Muscle layer of duodenum (tissue), 2 donors: ENCODE measurements around the gene LINGO4.

Experiments used
- H3K27ac ChIP-seq: one replicate; pipeline ENCODE4 v1.7.0; 2013; ENCODE audit warnings: mild to moderate bottlenecking, low read length
- H3K27me3 ChIP-seq: one replicate; pipeline ENCODE4 v1.7.0; 2013; ENCODE audit warnings: low read depth, mild to moderate bottlenecking, control low read depth, low read length
- H3K36me3 ChIP-seq, 2 donors: one replicate each; pipeline ENCODE4 v1.7.0; 2013; ENCODE audit warnings: low read length in 2 of 2, control low read depth in 1 of 2, mild to moderate bottlenecking in 1 of 2; ENCODE audit not compliant: insufficient read depth in 2 of 2, control insufficient read depth in 1 of 2
- H3K4me1 ChIP-seq, 2 donors: one replicate each; pipeline ENCODE4 v1.7.0; 2013; ENCODE audit warnings: low read length in 2 of 2, mild to moderate bottlenecking in 2 of 2, control low read depth in 1 of 2, moderate library complexity in 1 of 2; ENCODE audit not compliant: insufficient read depth in 2 of 2, control insufficient read depth in 1 of 2
- H3K4me3 ChIP-seq, 2 donors: one replicate each; pipeline ENCODE4 v1.7.0; 2013; ENCODE audit warnings: low read length in 2 of 2, low read depth in 1 of 2, mild to moderate bottlenecking in 1 of 2
- H3K9me3 ChIP-seq, 2 donors: one replicate each; pipeline ENCODE4 v1.7.0; 2013; ENCODE audit warnings: low read length in 2 of 2, control low read depth in 1 of 2, mild to moderate bottlenecking in 1 of 2; ENCODE audit not compliant: control insufficient read depth in 1 of 2
- donor health status: healthy.

The LINGO4 gene

GRCh38 chr1:151820940-151821339, 15.7 kb upstream of the LINGO4 start:
- Histone ChIP-seq H3K27me3 (no peaks in the 10 kb centered on the region), H3K9me3 (no peaks in the 10 kb centered on the region), H3K36me3 (no peaks in the 10 kb centered on the region), H3K27ac (no peak overlapping the region), H3K4me3 (no peak overlapping the region), H3K4me1 (no peaks in the 10 kb centered on the region)

- Histone ChIP-seq H3K36me3 (no peaks in the 10 kb centered on the region), H3K27me3 (no peaks in the 10 kb centered on the region), H3K4me1 (no peaks in the 10 kb centered on the region), H3K9me3 (no peaks in the 10 kb centered on the region), H3K27ac (no peak overlapping the region), H3K4me3 (no peak overlapping the region)
These were observed 14.9 kb upstream of the LINGO4 start for GRCh38 chr1:151819976-151820623.

GRCh38 chr1:151819227-151819835, 14.1 kb upstream of the LINGO4 start:
- Histone ChIP-seq H3K9me3 (no peaks in the 10 kb centered on the region), H3K27me3 (no peaks in the 10 kb centered on the region), H3K27ac (no peak overlapping the region), H3K4me1 (no peaks in the 10 kb centered on the region), H3K4me3 (no peak overlapping the region), H3K36me3 (no peaks in the 10 kb centered on the region)

GRCh38 chr1:151817353-151817730, 12.1 kb upstream of the LINGO4 start:
- H3K27ac ChIP-seq: no peak overlapping the region
- H3K27me3 ChIP-seq: no peaks in the 10 kb centered on the region
- no peak overlapping the region for H3K4me3 ChIP-seq
- no peaks in the 10 kb centered on the region for H3K9me3 ChIP-seq
- no peaks in the 10 kb centered on the region for H3K4me1 ChIP-seq
- no peaks in the 10 kb centered on the region for H3K36me3 ChIP-seq

GRCh38 chr1:151816548-151817352, 11.5 kb upstream of the LINGO4 start:
- H3K27me3 ChIP-seq: no peaks in the 10 kb centered on the region
- no peak overlapping the region for H3K27ac ChIP-seq

DNA sequence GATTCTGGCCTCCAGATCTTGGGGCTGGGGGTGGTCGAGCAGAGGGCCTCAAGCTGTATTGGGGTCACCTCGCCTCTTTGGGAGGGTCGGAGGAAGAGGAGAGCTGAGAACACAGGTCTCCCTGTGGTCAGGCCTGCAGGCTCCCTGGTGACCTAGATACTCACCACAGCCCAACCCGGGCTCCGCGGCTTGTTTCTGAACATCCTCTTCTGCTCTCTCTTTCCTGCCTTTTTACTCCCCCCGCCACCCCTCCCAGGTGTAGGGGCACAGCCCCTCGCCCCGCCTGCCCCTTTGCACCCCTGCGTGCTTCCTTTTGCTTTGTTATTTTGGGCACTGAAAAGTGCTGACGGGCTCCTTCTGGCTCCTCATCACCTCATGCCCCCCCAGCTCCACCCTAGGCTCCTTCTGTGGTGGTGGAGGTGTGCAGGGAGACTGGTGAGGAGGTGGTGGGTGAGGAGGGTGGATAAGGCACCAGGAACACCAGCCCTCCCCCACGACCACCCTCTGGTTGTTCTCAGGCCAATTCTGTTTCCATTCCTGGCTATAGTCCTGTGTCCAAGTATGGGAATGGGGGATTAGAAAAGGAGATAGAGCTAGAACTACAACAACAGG, 10.6 kb upstream of the LINGO4 start:
- Histone ChIP-seq H3K27me3 (no peaks in the 10 kb centered on the region), H3K27ac (no peak overlapping the region), H3K9me3 (no peaks in the 10 kb centered on the region), H3K4me3 (no peak overlapping the region), H3K36me3 (no peaks in the 10 kb centered on the region), H3K4me1 (no peaks in the 10 kb centered on the region)

More at GRCh38 chr1:151816548-151817352, 11.5 kb upstream of the LINGO4 start:
- H3K9me3 ChIP-seq: no peaks in the 10 kb centered on the region
- no peak overlapping the region for H3K4me3 ChIP-seq
- H3K36me3 ChIP-seq: no peaks in the 10 kb centered on the region
- no peaks in the 10 kb centered on the region for H3K4me1 ChIP-seq

GRCh38 chr1:151814971-151815545, 9.8 kb upstream of the LINGO4 start:
- no peaks in the 10 kb centered on the region for H3K36me3 ChIP-seq
- no peaks in the 10 kb centered on the region for H3K4me1 ChIP-seq
- no peaks in the 10 kb centered on the region for H3K9me3 ChIP-seq
- no peak overlapping the region for H3K27ac ChIP-seq
- no peaks in the 10 kb centered on the region for H3K27me3 ChIP-seq
- no peak overlapping the region for H3K4me3 ChIP-seq

DNA sequence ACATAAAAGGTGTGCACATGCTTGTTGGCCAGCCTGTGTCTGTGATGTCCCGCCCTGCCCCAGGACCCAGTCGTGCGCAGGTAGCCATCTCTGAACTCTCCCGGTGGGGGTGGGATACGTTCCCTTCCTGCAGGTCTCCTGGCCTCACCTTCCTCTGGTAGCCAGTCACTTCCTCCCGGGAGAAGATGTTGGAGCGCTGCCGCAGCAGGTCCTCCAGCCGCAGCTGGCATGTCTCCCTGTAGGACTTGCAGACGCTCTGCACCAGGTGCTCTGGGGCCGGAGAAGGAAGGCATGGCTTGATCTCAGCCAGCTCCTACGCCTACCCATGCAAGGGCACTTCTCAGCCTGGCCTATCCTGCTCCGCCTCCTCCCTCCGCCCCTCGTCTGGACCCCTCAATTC, 9.2 kb upstream of the LINGO4 start:
- no peaks in the 10 kb centered on the region for H3K4me1 ChIP-seq
- H3K4me3 ChIP-seq: no peak overlapping the region
- H3K36me3 ChIP-seq: no peaks in the 10 kb centered on the region
- H3K27ac ChIP-seq: no peak overlapping the region
- H3K9me3 ChIP-seq: no peaks in the 10 kb centered on the region
- no peaks in the 10 kb centered on the region for H3K27me3 ChIP-seq

- no peak overlapping the region for H3K4me3 ChIP-seq
- no peaks in the 10 kb centered on the region for H3K4me1 ChIP-seq
- no peaks in the 10 kb centered on the region for H3K9me3 ChIP-seq
- H3K27ac ChIP-seq: no peak overlapping the region
- H3K36me3 ChIP-seq: no peaks in the 10 kb centered on the region
- no peaks in the 10 kb centered on the region for H3K27me3 ChIP-seq
These were observed 8.2 kb upstream of the LINGO4 start for GRCh38 chr1:151813271-151813977.

DNA sequence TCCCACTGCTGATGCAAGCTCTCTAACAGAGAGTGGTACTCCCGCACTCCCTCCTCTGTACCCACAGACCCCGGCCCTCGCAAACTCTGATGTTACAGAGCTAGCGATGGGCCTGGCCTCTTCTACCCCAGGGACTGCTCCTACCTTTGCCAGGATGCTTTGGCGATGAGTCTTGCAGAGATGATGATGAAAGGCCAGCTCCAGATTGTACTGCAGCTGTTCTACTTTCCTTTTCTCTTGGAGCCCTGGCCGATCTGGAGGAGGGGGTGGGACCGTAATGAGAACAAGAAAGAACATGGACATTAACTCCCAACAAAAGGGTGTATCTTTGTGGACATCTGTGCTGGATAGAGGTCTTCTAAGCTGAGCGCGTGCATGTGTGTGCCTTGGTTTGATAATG, 6.0 kb upstream of the LINGO4 start:
- Histone ChIP-seq H3K9me3 (no peaks in the 10 kb centered on the region), H3K36me3 (no peaks in the 10 kb centered on the region), H3K4me3 (no peak overlapping the region), H3K27ac (no peak overlapping the region), H3K4me1 (no peaks in the 10 kb centered on the region), H3K27me3 (no peaks in the 10 kb centered on the region)
